ENCODE data around the gene CSPG5. TPM values are rescaled to one million over a fixed set of nuclear protein-coding genes. Genes with fewer than 3 reads are reported as not detected.

Gene CSPG5
- total RNA-seq, 2 experiments from 2014 or later = 0.39 TPM; not detected in 1

DNA sequence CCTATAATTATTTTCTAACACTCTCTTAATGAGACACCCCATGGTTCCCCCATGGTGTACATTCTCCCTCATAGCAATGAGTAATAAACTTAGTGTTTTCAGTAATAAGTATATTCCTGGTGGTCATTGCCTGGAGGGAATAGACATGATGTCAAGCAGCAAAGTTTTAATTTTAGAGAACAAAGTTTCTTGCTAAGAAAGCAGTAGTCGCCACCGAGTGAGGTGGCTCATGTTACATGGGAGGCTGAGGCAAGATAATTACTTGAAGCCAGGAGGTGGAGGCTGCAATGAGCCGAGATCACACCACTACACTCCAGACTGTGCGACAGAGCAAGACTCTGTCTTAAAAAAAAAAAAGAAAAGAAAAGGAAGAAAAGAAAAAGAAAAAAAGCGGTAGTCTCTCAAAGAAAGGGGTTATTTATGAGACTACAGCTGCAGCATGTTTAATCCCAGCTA, 62.8 kb downstream of the CSPG5 start:
- ATAC-seq (ENCODE audit: poor library complexity) = no peak
- H3K27ac ChIP-seq (ENCODE audit: low read depth in 1 of 2, low read length in 2 of 2) = no peak overlapping the region
- Mint-ChIP-seq H3K27ac (peak overlapping the region; percentile 40), H3K27me3 (no peaks in the 10 kb centered on the region), H3K4me1 (ENCODE audit: low read depth) (peaks cover 28% of the 10 kb centered on the region), H3K36me3 (ENCODE audit: low read depth) (peaks cover 11% of the 10 kb centered on the region), H3K9me3 (no peaks in the 10 kb centered on the region), H3K4me3 (peak overlapping the region; percentile 36)
- TF ChIP-seq, protein P1, sequence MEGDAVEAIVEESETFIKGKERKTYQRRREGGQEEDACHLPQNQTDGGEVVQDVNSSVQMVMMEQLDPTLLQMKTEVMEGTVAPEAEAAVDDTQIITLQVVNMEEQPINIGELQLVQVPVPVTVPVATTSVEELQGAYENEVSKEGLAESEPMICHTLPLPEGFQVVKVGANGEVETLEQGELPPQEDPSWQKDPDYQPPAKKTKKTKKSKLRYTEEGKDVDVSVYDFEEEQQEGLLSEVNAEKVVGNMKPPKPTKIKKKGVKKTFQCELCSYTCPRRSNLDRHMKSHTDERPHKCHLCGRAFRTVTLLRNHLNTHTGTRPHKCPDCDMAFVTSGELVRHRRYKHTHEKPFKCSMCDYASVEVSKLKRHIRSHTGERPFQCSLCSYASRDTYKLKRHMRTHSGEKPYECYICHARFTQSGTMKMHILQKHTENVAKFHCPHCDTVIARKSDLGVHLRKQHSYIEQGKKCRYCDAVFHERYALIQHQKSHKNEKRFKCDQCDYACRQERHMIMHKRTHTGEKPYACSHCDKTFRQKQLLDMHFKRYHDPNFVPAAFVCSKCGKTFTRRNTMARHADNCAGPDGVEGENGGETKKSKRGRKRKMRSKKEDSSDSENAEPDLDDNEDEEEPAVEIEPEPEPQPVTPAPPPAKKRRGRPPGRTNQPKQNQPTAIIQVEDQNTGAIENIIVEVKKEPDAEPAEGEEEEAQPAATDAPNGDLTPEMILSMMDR (IDR thresholded peaks at IDR 0.05) = no peak
- intact Hi-C loops (cut with DNase I, micrococcal nuclease) = loop anchor here (1.0 to 10.0 kb wide), 4 partner anchors 95 to 1169 kb away; partner anchors contain the start of genes NCKIPSD (in 1 of the 2) and SETD2 (in 1 of the 2)
- no peak for DNase-seq
- ChIA-PET POLR2A (no interaction called here), CTCF (interaction anchor here (0.7 to 1.1 kb wide), 2 partner anchors 40 to 1879 kb away, joined by 3 to 5 read pairs; partner anchors contain the start of gene SCAP)
- no peaks in the 10 kb centered on the region for H3K36me3 ChIP-seq (ENCODE audit: insufficient read depth, low read length)
- H3K4me3 ChIP-seq (ENCODE audit: low read length) = no peak overlapping the region
- H3K4me1 ChIP-seq (ENCODE audit: insufficient read depth, low read length) = peaks cover 22% of the 10 kb centered on the region
- H3K9me3 ChIP-seq (ENCODE audit: control insufficient read depth in 1 of 2, insufficient read depth in 1 of 2, low read length in 2 of 2) = no peaks in the 10 kb centered on the region
- H3K27me3 ChIP-seq (ENCODE audit: control insufficient read depth in 1 of 2, insufficient read depth in 2 of 2, low read length in 2 of 2) = no peaks in the 10 kb centered on the region

DNA sequence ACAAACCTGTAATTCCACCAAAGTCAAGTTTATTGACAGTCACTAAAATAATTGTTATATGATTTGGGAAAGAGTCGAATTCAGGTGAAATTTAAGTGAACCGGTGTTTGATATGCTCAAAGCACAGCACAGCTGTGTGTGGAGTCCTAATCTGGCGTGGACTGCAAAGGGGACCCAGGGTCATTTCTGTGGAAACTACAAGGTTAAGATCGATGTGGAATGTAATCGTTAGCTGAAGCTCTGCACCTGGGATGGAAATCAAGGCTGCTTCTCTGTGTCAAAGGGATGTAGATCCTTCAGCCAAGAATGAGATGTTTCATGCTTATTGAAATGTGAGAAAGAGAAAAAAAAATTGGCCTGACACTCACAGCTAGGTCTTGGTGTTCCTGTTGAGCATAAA, 63.6 kb downstream of the CSPG5 start:
- H3K36me3 ChIP-seq (ENCODE audit: insufficient read depth, low read length) = peaks cover under 1% of the 10 kb centered on the region
- Mint-ChIP-seq H3K4me3 (peak overlapping the region; percentile 90), H3K4me1 (ENCODE audit: low read depth) (peaks cover 28% of the 10 kb centered on the region), H3K9me3 (no peaks in the 10 kb centered on the region), H3K27ac (peak overlapping the region; percentile 77), H3K36me3 (ENCODE audit: low read depth) (peaks cover 15% of the 10 kb centered on the region), H3K27me3 (no peaks in the 10 kb centered on the region)
- no peaks in the 10 kb centered on the region for H3K27me3 ChIP-seq (ENCODE audit: control insufficient read depth in 1 of 2, insufficient read depth in 2 of 2, low read length in 2 of 2)
- ATAC-seq (ENCODE audit: poor library complexity) (no peak), DNase-seq (no peak)
- TF ChIP-seq, protein P1 (IDR thresholded peaks at IDR 0.05) = no peak
- ChIA-PET POLR2A (no interaction called here), CTCF (interaction anchor here (1.0 to 1.1 kb wide), 2 partner anchors 39 to 94 kb away, joined by 4 to 5 read pairs; partner anchors contain the start of gene SCAP)
- H3K4me3 ChIP-seq (ENCODE audit: low read length) = no peak overlapping the region
- peaks cover 22% of the 10 kb centered on the region for H3K4me1 ChIP-seq (ENCODE audit: insufficient read depth, low read length)
- intact Hi-C loops (cut with DNase I, micrococcal nuclease) = loop anchor here (1.0 to 10.0 kb wide), 4 partner anchors 94 to 1170 kb away; partner anchors contain the start of genes NCKIPSD (in 1 of the 2) and SETD2 (in 1 of the 2)
- no peaks in the 10 kb centered on the region for H3K9me3 ChIP-seq (ENCODE audit: control insufficient read depth in 1 of 2, insufficient read depth in 1 of 2, low read length in 2 of 2)
- no peak overlapping the region for H3K27ac ChIP-seq (ENCODE audit: low read depth in 1 of 2, low read length in 2 of 2)

DNA sequence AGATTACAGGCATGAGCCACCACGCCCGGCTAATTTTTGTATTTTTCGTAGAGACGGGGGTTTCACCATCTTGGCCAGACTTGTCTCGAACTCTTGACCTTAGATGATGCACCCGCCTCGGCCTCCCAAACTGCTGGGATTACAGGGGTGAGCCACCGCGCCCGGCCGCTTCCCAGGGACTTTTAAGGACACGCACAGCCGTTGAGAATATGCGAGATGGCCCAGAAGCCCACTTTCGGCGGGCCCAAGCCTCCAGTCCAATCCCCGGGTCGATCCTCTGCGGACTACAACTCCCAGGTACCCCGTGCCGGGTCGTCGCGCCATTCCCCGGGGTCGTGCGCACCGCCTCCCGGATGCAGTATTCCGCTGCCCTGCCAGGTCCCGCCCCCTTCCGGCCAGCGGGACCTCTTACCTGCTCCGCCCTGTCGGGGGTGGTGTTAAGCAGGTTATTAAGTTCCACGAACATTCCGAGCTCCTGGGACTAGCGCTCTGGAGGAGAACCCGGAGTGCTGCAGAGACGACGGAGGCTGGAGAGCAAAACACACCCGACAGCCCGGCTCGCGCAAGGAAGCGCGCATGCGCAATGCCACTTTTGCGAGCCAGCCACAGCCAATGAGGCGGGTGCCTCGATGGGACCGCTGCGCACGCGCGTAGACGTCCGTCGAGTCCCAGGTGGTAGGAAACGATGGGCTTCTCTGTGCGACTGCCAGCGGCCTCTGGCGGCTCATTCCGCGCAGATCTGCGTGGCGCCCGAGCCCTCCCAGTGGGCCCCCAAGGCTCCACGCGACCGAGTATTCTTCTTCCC, 65.3 kb downstream of the CSPG5 start, which contains the start of gene ELP6:
ELP6 (minus strand) TSS at position 588 of the 805 bp plus-strand sequence; CDS start at position 466, 122 bp downstream.
- intact Hi-C loops (cut with DNase I, micrococcal nuclease) = loop anchor here (1.0 to 10.0 kb wide), 10 partner anchors 36 to 1494 kb away; partner anchors contain the start of genes SCAP (in 2 of the 2), DHX30 (in 1 of the 2), KIF9 (in 1 of the 2) and KLHL18 (in 1 of the 2)
- peaks cover 22% of the 10 kb centered on the region for H3K4me1 ChIP-seq (ENCODE audit: insufficient read depth, low read length)
- Mint-ChIP-seq H3K36me3 (ENCODE audit: low read depth) (peaks cover 23% of the 10 kb centered on the region), H3K27me3 (no peaks in the 10 kb centered on the region), H3K4me3 (peak within 1 kb of the TSS; percentile 99), H3K27ac (peak within 1 kb of the TSS; percentile 89), H3K9me3 (no peaks in the 10 kb centered on the region), H3K4me1 (ENCODE audit: low read depth) (peaks cover 28% of the 10 kb centered on the region)
- peak within 1 kb of the TSS; percentile 96 for H3K4me3 ChIP-seq (ENCODE audit: low read length)
- H3K9me3 ChIP-seq (ENCODE audit: control insufficient read depth in 1 of 2, insufficient read depth in 1 of 2, low read length in 2 of 2) = no peaks in the 10 kb centered on the region
- DNase-seq (peak; percentile 92 to 99 (median 97)), ATAC-seq (ENCODE audit: poor library complexity) (peak; percentile 93)
- TF ChIP-seq, protein P1 (IDR thresholded peaks at IDR 0.05) = peak; percentile 68
- peaks cover 12% of the 10 kb centered on the region for H3K36me3 ChIP-seq (ENCODE audit: insufficient read depth, low read length)
- POLR2A ChIA-PET = interaction anchor here (0.7 to 1.9 kb wide), 7 partner anchors 38 to 1823 kb away, joined by 3 to 9 read pairs (median 5); partner anchors contain the start of genes NDUFAF3, PTPN23 and SMARCC1
- peak within 1 kb of the TSS; percentile 93 to 98 for H3K27ac ChIP-seq (ENCODE audit: low read depth in 1 of 2, low read length in 2 of 2)
- CTCF ChIA-PET = interaction anchor here (0.6 to 1.5 kb wide), 4 partner anchors 9 to 311 kb away, joined by 3 to 5 read pairs (median 3); partner anchors contain the start of gene SCAP
- no peaks in the 10 kb centered on the region for H3K27me3 ChIP-seq (ENCODE audit: control insufficient read depth in 1 of 2, insufficient read depth in 2 of 2, low read length in 2 of 2)

Measured in CD4-positive, alpha-beta T cell (primary cell).